Measurements from ENCODE around the gene ACAP3.

The ACAP3 gene

GRCh38 chr1:1279028-1279427 is 28.7 kb downstream of the ACAP3 start:
- no peak overlapping the region for H3K4me3 ChIP-seq (replicated peaks; ENCODE audit: low read depth, low read length)
- DNase-seq (ENCODE audit: extremely low read depth, insufficient read length), result no peak
- H3K27me3 ChIP-seq (replicated peaks; ENCODE audit: control insufficient read depth, insufficient read depth, low read length), result no peaks in the 10 kb centered on the region
- no peak for TF ChIP-seq CTCF (IDR thresholded peaks at IDR 0.05; ENCODE audit: insufficient read depth, low read length, poor library complexity, severe bottlenecking)
- no peaks in the 10 kb centered on the region for H3K36me3 ChIP-seq (ENCODE audit: control insufficient read depth, insufficient read depth, low read length)

- no peak for DNase-seq (ENCODE audit: extremely low read depth, insufficient read length)
- Histone ChIP-seq H3K4me3 (replicated peaks; ENCODE audit: low read depth, low read length) (no peak overlapping the region), H3K27me3 (replicated peaks; ENCODE audit: control insufficient read depth, insufficient read depth, low read length) (no peaks in the 10 kb centered on the region), H3K36me3 (ENCODE audit: control insufficient read depth, insufficient read depth, low read length) (no peaks in the 10 kb centered on the region)
- no peak for TF ChIP-seq CTCF (IDR thresholded peaks at IDR 0.05; ENCODE audit: insufficient read depth, low read length, poor library complexity, severe bottlenecking)
These were observed 29.1 kb downstream of the ACAP3 start for GRCh38 chr1:1278620-1279019.

- Histone ChIP-seq H3K36me3 (ENCODE audit: control insufficient read depth, insufficient read depth, low read length) (no peaks in the 10 kb centered on the region), H3K4me3 (replicated peaks; ENCODE audit: low read depth, low read length) (no peak overlapping the region), H3K27me3 (replicated peaks; ENCODE audit: control insufficient read depth, insufficient read depth, low read length) (no peaks in the 10 kb centered on the region)
- no peak for DNase-seq (ENCODE audit: extremely low read depth, insufficient read length)
- TF ChIP-seq CTCF (IDR thresholded peaks at IDR 0.05; ENCODE audit: insufficient read depth, low read length, poor library complexity, severe bottlenecking), result no peak
These were observed 31.9 kb downstream of the ACAP3 start for GRCh38 chr1:1275836-1276235.

- DNase-seq (ENCODE audit: extremely low read depth, insufficient read length), result no peak
- H3K4me3 ChIP-seq (replicated peaks; ENCODE audit: low read depth, low read length), result no peak overlapping the region
- no peaks in the 10 kb centered on the region for H3K27me3 ChIP-seq (replicated peaks; ENCODE audit: control insufficient read depth, insufficient read depth, low read length)
- TF ChIP-seq CTCF (IDR thresholded peaks at IDR 0.05; ENCODE audit: insufficient read depth, low read length, poor library complexity, severe bottlenecking), result no peak
- no peaks in the 10 kb centered on the region for H3K36me3 ChIP-seq (ENCODE audit: control insufficient read depth, insufficient read depth, low read length)
These were observed 32.7 kb downstream of the ACAP3 start for GRCh38 chr1:1274931-1275431.

- TF ChIP-seq CTCF (IDR thresholded peaks at IDR 0.05; ENCODE audit: insufficient read depth, low read length, poor library complexity, severe bottlenecking), result no peak
- no peak for DNase-seq (ENCODE audit: extremely low read depth, insufficient read length)
- H3K27me3 ChIP-seq (replicated peaks; ENCODE audit: control insufficient read depth, insufficient read depth, low read length), result no peaks in the 10 kb centered on the region
- peak overlapping the region; percentile 70 for H3K4me3 ChIP-seq (replicated peaks; ENCODE audit: low read depth, low read length)
- no peaks in the 10 kb centered on the region for H3K36me3 ChIP-seq (ENCODE audit: control insufficient read depth, insufficient read depth, low read length)
These were observed 33.3 kb downstream of the ACAP3 start for GRCh38 chr1:1274299-1274930.
